Non-pigmented ciliary epithelial cell (primary cell): ENCODE results near the gene MTHFD1.

Experiments used
- DNase-seq: peaks from one replicate; pipeline ENCODE4 v3.0.0-alpha.2; 2010; ENCODE audit warnings: low read depth

Gene MTHFD1

GRCh38 chr14:64495252-64495651 is 107.1 kb downstream of the MTHFD1 start:
- DNase-seq: no peak

GRCh38 chr14:64496764-64497163 is 108.6 kb downstream of the MTHFD1 start:
- DNase-seq: no peak

GRCh38 chr14:64500088-64500487 is 111.9 kb downstream of the MTHFD1 start:
- DNase-seq: no peak

GRCh38 chr14:64501411-64502171 is 113.4 kb downstream of the MTHFD1 start:
- no peak for DNase-seq

- DNase-seq: no peak
Observed at GRCh38 chr14:64502456-64502855, 114.3 kb downstream of the MTHFD1 start.

GRCh38 chr14:64502887-64503433 is 114.8 kb downstream of the MTHFD1 start:
- no peak for DNase-seq

- peak; percentile 65 for DNase-seq
Observed at GRCh38 chr14:64503434-64504309, 115.5 kb downstream of the MTHFD1 start, which contains the start of gene ZBTB25. ZBTB25 (minus strand) TSS chr14:64503838; CDS start chr14:64490533, 13,305 bp downstream.

GRCh38 chr14:64504310-64504896 is 116.2 kb downstream of the MTHFD1 start, which contains the start of gene ZBTB1:
ZBTB1 (plus strand) TSS chr14:64504770; CDS start chr14:64521505, 16,735 bp downstream.
- peak; percentile 38 for DNase-seq

GRCh38 chr14:64504897-64505794 is 117.0 kb downstream of the MTHFD1 start:
- DNase-seq: peak; percentile 38

GRCh38 chr14:64506721-64507120 is 118.6 kb downstream of the MTHFD1 start:
- DNase-seq: no peak

- DNase-seq: no peak
Observed at GRCh38 chr14:64507376-64508156, 119.4 kb downstream of the MTHFD1 start.

GRCh38 chr14:64508215-64508776 is 120.1 kb downstream of the MTHFD1 start:
- no peak for DNase-seq

- no peak for DNase-seq
Observed at GRCh38 chr14:64509036-64509435, 120.9 kb downstream of the MTHFD1 start.
